A549 (cell line): ENCODE measurements around the gene SUPT3H. TPM values are rescaled to one million over a fixed set of nuclear protein-coding genes. Genes with fewer than 3 reads are reported as not detected.

Experiments
- ATAC-seq, 2 experiments: fragments of 200-7000 bp in 1 of 2; fragments of >200 bp in 1 of 2; cut with Nextera tagmentation in 1 of 2; cut with Tn5 transposase in 1 of 2; 3 replicates each; pipeline versions ENCODE4 v1.8.0 to v1.9.1; 2018 to 2020; ENCODE audit warnings: mild to moderate bottlenecking in 1 of 2, moderate library complexity in 1 of 2
- CTCF ChIA-PET: fragments of 300-600 bp; sonication (Branson Sonifier 250); formaldehyde crosslinking; extraction: SDS; loops from one replicate; lab custom pipeline; 2021; ENCODE audit warnings: antibody characterized with exemption, inconsistent platforms; lab: Yijun Ruan, JAX
- POLR2A ChIA-PET: fragments of 350-600 bp; formaldehyde crosslinking; extraction: SDS; loops from one replicate; lab custom pipeline; 2021; ENCODE audit warnings: antibody characterized with exemption, inconsistent platforms; lab: Yijun Ruan, JAX
- DNase-seq, 2 experiments: peaks; one replicate each; pipeline versions ENCODE4 v3.0.0 to v3.0.0-alpha.2; 2011 to 2016; ENCODE audit warnings: low read depth in 1 of 2, low spot score in 1 of 2
- FAIRE-seq: peaks from 2 replicates; lab custom pipeline; 2011; peaks lifted over from hg19 to GRCh38; lab: Jason Lieb, UNC
- H3K27ac ChIP-seq, 2 experiments: fragments of >200 bp; sonication (Bioruptor Twin); formaldehyde crosslinking; 3 replicates each; pipeline ENCODE4 v1.5.1; 2016 to 2017
- H3K4me1 ChIP-seq: fragments of >200 bp; sonication (Bioruptor Twin); formaldehyde crosslinking; 3 replicates; pipeline ENCODE4 v1.6.1; 2016
- H3K4me2 ChIP-seq: fragments of >200 bp; sonication (Bioruptor Twin); formaldehyde crosslinking; 3 replicates; pipeline ENCODE4 v1.6.1; 2016
- H3K4me3 ChIP-seq: fragments of >200 bp; sonication (Bioruptor Twin); formaldehyde crosslinking; 3 replicates; pipeline ENCODE4 v1.5.1; 2016
- H3K9me3 ChIP-seq: fragments of >200 bp; sonication (Bioruptor Twin); formaldehyde crosslinking; 3 replicates; pipeline ENCODE4 v1.6.1; 2016
- BCL3 ChIP-seq: fragments of >200 bp; sonication (Bioruptor Twin); formaldehyde crosslinking; IDR thresholded peaks from 3 replicates; pipeline ENCODE4 v1.6.1; 2016
- CBX2 ChIP-seq: fragments of 200-600 bp; sonication (generic); IDR thresholded peaks from 2 replicates; pipeline ENCODE4 v1.6.1; 2016; ENCODE audit warnings: low read depth, mild to moderate bottlenecking, borderline replicate concordance
- ESRRA ChIP-seq: fragments of 150-350 bp; IDR thresholded peaks from 2 replicates; pipeline ENCODE4 v1.6.1; 2014; ENCODE audit warnings: mild to moderate bottlenecking, low read length, borderline replicate concordance
- FOSL2 ChIP-seq, 2 experiments: fragments of 450-650 bp in 1 of 2; fragments of >200 bp in 1 of 2; sonication (Bioruptor Twin) in 1 of 2; formaldehyde crosslinking; IDR thresholded peaks; 2 replicates each; pipeline versions ENCODE4 v1.5.0 to v1.6.1; 2016 to 2020; ENCODE audit warnings: mild to moderate bottlenecking in 1 of 2, moderate library complexity in 1 of 2
- FOXS1 ChIP-seq: fragments of 250-450 bp; sonication (Bioruptor Pico); IDR thresholded peaks from 2 replicates; pipeline ENCODE4 v1.5.0; 2020; ENCODE audit warnings: mild to moderate bottlenecking, moderate library complexity
- GATA3 ChIP-seq: IDR thresholded peaks from 2 replicates; pipeline ENCODE4 v1.6.1; 2012; ENCODE audit warnings: borderline replicate concordance
- HEYL ChIP-seq: fragments of 250-450 bp; sonication (Bioruptor Pico); IDR thresholded peaks from 2 replicates; pipeline ENCODE4 v1.8.0; 2021; ENCODE audit warnings: mild to moderate bottlenecking, moderate library complexity
- HOXB13 ChIP-seq: fragments of 250-450 bp; sonication (Bioruptor Pico); IDR thresholded peaks from 2 replicates; pipeline ENCODE4 v1.5.0; 2020; ENCODE audit warnings: low read depth, mild to moderate bottlenecking, moderate library complexity
- MAFK ChIP-seq: fragments of 450-650 bp; IDR thresholded peaks from 2 replicates; pipeline ENCODE4 v1.6.1; 2014; ENCODE audit not compliant: partially characterized antibody
- MAZ ChIP-seq: fragments of 150-350 bp; IDR thresholded peaks from 2 replicates; pipeline ENCODE4 v1.6.1; 2014; ENCODE audit warnings: antibody characterized with exemption, low read depth, low read length, borderline replicate concordance
- NPAS2 ChIP-seq: fragments of 250-450 bp; sonication (Bioruptor Pico); IDR thresholded peaks from 2 replicates; pipeline ENCODE4 v1.8.0; 2022; ENCODE audit warnings: mild to moderate bottlenecking, moderate library complexity, borderline replicate concordance
- NR3C1 ChIP-seq: fragments of >200 bp; sonication (Bioruptor Twin); formaldehyde crosslinking; IDR thresholded peaks from 3 replicates; pipeline ENCODE4 v1.6.1; 2017
- POLR2AphosphoS2 ChIP-seq: conservative IDR thresholded peaks from 2 replicates; pipeline ENCODE4 v1.6.1; 2012; ENCODE audit warnings: low read length, improper control_type of control experiment, inconsistent platforms
- RCOR1 ChIP-seq: fragments of 150-350 bp; IDR thresholded peaks from 2 replicates; pipeline ENCODE4 v1.6.1; 2014; ENCODE audit warnings: antibody characterized with exemption, low read length, low read depth
- RFX5 ChIP-seq: fragments of 450-650 bp; IDR thresholded peaks from 2 replicates; pipeline ENCODE4 v1.7.1; 2014; ENCODE audit warnings: antibody characterized with exemption, mild to moderate bottlenecking, moderate library complexity
- RNF2 ChIP-seq: fragments of 200-600 bp; sonication (generic); IDR thresholded peaks from 2 replicates; pipeline ENCODE4 v1.6.1; 2016; ENCODE audit warnings: low read depth, mild to moderate bottlenecking, antibody characterized with exemption, moderate library complexity, borderline replicate concordance
- TFCP2L1 ChIP-seq: fragments of 250-450 bp; sonication (Bioruptor Pico); IDR thresholded peaks from 2 replicates; pipeline ENCODE4 v1.5.0; 2021; ENCODE audit warnings: mild to moderate bottlenecking
- ZC3H11A ChIP-seq: fragments of 450-650 bp; IDR thresholded peaks from 2 replicates; pipeline ENCODE4 v1.6.1; 2014; ENCODE audit warnings: antibody characterized with exemption, mild to moderate bottlenecking
- WGBS: methylation state at CpG from one replicate; pipeline ENCODE4 v1.1.6; 2017; ENCODE audit errors: missing lambda C conversion rate; 5-methylcytosine and 5-hydroxymethylcytosine counted together
- polyA plus RNA-seq, 4 experiments: library from polyadenylated mRNA; depleted of rRNA in 3 of 4; stranded (reverse); fragments of >200 nt; fragmentation: RNase III in 1 of 4; extraction: RNeasy Plus Mini Kit Qiagen cat#74134 plus additional on column Dnase treatment in 1 of 4; gene quantifications; 2 replicates in 3 of 4; 3 replicates in 1 of 4; pipeline ENCODE4 v1.2.3, GENCODE V29; 2011 to 2017
- TF ChIP-seq, protein P1 (sequence below): fragments of >200 bp; sonication (Bioruptor Twin); formaldehyde crosslinking; IDR thresholded peaks from 3 replicates; pipeline ENCODE4 v1.5.1; 2016
- TF ChIP-seq, protein P2 (sequence below): IDR thresholded peaks from 2 replicates; pipeline ENCODE4 v1.6.1; 2012; ENCODE audit warnings: low read depth, borderline replicate concordance
- TF ChIP-seq, protein P3 (sequence below): IDR thresholded peaks from 2 replicates; pipeline ENCODE4 v1.6.1; 2012

The SUPT3H gene
- polyA plus RNA-seq, 2 of the 4 experiments (the other 2 are of a cell fraction), result 4.3 to 6.2 TPM

- POLR2A ChIA-PET, result no interaction called here
- CTCF ChIA-PET, result no interaction called here
- no peak for DNase-seq
- Histone ChIP-seq H3K27ac (no peak overlapping the region), H3K4me2 (no peak overlapping the region), H3K9me3 (no peaks in the 10 kb centered on the region), H3K4me3 (no peak overlapping the region), H3K4me1 (no peaks in the 10 kb centered on the region)
- WGBS, result 12% methylated on average over 1 of the region's 1 CpG
- no peak for ATAC-seq
- no peak for FAIRE-seq
- TF ChIP-seq, protein P1, sequence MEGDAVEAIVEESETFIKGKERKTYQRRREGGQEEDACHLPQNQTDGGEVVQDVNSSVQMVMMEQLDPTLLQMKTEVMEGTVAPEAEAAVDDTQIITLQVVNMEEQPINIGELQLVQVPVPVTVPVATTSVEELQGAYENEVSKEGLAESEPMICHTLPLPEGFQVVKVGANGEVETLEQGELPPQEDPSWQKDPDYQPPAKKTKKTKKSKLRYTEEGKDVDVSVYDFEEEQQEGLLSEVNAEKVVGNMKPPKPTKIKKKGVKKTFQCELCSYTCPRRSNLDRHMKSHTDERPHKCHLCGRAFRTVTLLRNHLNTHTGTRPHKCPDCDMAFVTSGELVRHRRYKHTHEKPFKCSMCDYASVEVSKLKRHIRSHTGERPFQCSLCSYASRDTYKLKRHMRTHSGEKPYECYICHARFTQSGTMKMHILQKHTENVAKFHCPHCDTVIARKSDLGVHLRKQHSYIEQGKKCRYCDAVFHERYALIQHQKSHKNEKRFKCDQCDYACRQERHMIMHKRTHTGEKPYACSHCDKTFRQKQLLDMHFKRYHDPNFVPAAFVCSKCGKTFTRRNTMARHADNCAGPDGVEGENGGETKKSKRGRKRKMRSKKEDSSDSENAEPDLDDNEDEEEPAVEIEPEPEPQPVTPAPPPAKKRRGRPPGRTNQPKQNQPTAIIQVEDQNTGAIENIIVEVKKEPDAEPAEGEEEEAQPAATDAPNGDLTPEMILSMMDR, result no peak
- TF ChIP-seq FOXS1 (CRISPR knock-in tag), result no peak
- TF ChIP-seq, protein P2, sequence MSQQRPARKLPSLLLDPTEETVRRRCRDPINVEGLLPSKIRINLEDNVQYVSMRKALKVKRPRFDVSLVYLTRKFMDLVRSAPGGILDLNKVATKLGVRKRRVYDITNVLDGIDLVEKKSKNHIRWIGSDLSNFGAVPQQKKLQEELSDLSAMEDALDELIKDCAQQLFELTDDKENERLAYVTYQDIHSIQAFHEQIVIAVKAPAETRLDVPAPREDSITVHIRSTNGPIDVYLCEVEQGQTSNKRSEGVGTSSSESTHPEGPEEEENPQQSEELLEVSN, result no peak
- no peak for TF ChIP-seq RNF2
- TF ChIP-seq NR3C1, result no peak
- no peak for TF ChIP-seq CBX2
- TF ChIP-seq NPAS2 (CRISPR knock-in tag), result no peak
- TF ChIP-seq MAFK, result no peak
- no peak for TF ChIP-seq HOXB13 (CRISPR knock-in tag)
- TF ChIP-seq GATA3, result no peak
- TF ChIP-seq TFCP2L1 (CRISPR knock-in tag), result no peak
- TF ChIP-seq, all 56 proteins: peak for 0
Observed at GRCh38 chr6:45206793-45207492, 170.8 kb downstream of the SUPT3H start.

- ChIA-PET POLR2A (no interaction called here), CTCF (no interaction called here)
- no peaks in the 10 kb centered on the region for H3K9me3 ChIP-seq
- WGBS, result 94% methylated on average over 2 of the region's 2 CpGs
- no peak for ATAC-seq
- peaks cover 16% of the 10 kb centered on the region; the same call in 1 of the 3 replicates for H3K4me1 ChIP-seq
- no peak for DNase-seq
- TF ChIP-seq HEYL (CRISPR knock-in tag), result no peak
- no peak for TF ChIP-seq RFX5
- no peak for TF ChIP-seq ESRRA
- TF ChIP-seq FOSL2 (IDR thresholded peaks at IDR 0.05), result no peak
- TF ChIP-seq FOSL2 (CRISPR knock-in tag; IDR thresholded peaks at IDR 0.05), result no peak
- no peak for TF ChIP-seq MAZ
- no peak for TF ChIP-seq RCOR1
- TF ChIP-seq, protein P3, sequence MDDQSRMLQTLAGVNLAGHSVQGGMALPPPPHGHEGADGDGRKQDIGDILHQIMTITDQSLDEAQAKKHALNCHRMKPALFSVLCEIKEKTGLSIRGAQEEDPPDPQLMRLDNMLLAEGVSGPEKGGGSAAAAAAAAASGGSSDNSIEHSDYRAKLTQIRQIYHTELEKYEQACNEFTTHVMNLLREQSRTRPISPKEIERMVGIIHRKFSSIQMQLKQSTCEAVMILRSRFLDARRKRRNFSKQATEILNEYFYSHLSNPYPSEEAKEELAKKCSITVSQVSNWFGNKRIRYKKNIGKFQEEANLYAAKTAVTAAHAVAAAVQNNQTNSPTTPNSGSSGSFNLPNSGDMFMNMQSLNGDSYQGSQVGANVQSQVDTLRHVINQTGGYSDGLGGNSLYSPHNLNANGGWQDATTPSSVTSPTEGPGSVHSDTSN, result no peak
- no peak for TF ChIP-seq ZC3H11A
- no peak for TF ChIP-seq POLR2AphosphoS2
- TF ChIP-seq BCL3, result no peak
- no peak for TF ChIP-seq FOXS1 (CRISPR knock-in tag)
- no peak overlapping the region for H3K27ac ChIP-seq
- FAIRE-seq, result no peak
- no peak overlapping the region for H3K4me3 ChIP-seq
- H3K4me2 ChIP-seq, result no peak overlapping the region
Observed at GRCh38 chr6:45201484-45201883, 176.2 kb downstream of the SUPT3H start.
